Neural cell (in vitro differentiated cells): ENCODE data around the gene SMPD2.

Source experiments
- EP300 ChIP-seq: fragments of 450-650 bp; conservative IDR thresholded peaks from 2 replicates; pipeline ENCODE4 v1.6.1; 2014; ENCODE audit warnings: antibody characterized with exemption, mild to moderate bottlenecking, moderate library complexity; ENCODE audit not compliant: poor library complexity, severe bottlenecking
- POLR2AphosphoS5 ChIP-seq: IDR thresholded peaks from 2 replicates; pipeline ENCODE4 v1.6.1; 2012
- RAD21 ChIP-seq: fragments of 450-650 bp; conservative IDR thresholded peaks from 2 replicates; pipeline ENCODE4 v1.6.1; 2014; ENCODE audit warnings: antibody characterized with exemption, mild to moderate bottlenecking, moderate library complexity
- SMC3 ChIP-seq: fragments of 450-650 bp; conservative IDR thresholded peaks from 2 replicates; pipeline ENCODE4 v1.6.1; 2014; ENCODE audit warnings: antibody characterized with exemption, mild to moderate bottlenecking, moderate library complexity; ENCODE audit not compliant: poor library complexity
- TF ChIP-seq, protein P1 (sequence below): fragments of 450-650 bp; IDR thresholded peaks from 2 replicates; pipeline ENCODE4 v1.5.1; 2014; ENCODE audit warnings: antibody characterized with exemption, mild to moderate bottlenecking, moderate library complexity; ENCODE audit not compliant: poor library complexity, severe bottlenecking

DNA sequence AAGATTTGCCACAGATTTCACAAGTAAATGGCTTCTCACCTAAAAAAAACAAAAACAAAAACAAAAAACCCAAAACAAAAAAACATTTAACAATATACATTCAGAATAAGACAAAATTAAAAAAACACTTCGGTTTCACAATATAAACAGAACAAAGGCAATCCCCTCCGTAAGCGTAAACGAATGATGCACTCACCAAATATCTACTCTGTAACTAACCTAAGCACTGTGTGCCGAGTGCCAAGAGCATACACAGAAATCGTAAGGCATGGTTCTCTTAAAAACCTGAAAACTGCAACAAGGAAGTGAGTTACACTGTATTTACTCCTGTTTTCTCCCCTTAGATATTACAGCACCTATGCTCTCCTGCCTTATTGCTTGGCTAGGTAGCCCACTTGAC, 27.2 kb downstream of the SMPD2 start:
- TF ChIP-seq, protein P1, sequence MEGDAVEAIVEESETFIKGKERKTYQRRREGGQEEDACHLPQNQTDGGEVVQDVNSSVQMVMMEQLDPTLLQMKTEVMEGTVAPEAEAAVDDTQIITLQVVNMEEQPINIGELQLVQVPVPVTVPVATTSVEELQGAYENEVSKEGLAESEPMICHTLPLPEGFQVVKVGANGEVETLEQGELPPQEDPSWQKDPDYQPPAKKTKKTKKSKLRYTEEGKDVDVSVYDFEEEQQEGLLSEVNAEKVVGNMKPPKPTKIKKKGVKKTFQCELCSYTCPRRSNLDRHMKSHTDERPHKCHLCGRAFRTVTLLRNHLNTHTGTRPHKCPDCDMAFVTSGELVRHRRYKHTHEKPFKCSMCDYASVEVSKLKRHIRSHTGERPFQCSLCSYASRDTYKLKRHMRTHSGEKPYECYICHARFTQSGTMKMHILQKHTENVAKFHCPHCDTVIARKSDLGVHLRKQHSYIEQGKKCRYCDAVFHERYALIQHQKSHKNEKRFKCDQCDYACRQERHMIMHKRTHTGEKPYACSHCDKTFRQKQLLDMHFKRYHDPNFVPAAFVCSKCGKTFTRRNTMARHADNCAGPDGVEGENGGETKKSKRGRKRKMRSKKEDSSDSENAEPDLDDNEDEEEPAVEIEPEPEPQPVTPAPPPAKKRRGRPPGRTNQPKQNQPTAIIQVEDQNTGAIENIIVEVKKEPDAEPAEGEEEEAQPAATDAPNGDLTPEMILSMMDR: no peak
- TF ChIP-seq EP300: no peak
- TF ChIP-seq POLR2AphosphoS5: no peak
- no peak for TF ChIP-seq SMC3
- TF ChIP-seq RAD21: no peak
